Panc1 (cell line): Measurements from ENCODE around the gene MYL10. TPM values are rescaled to one million over a fixed set of nuclear protein-coding genes. Genes with fewer than 3 reads are reported as not detected.

ENCODE experiments used
- ATAC-seq: fragments of 200-7000 bp; cut with Tn5 transposase; 2 replicates; pipeline ENCODE4 v1.9.1; 2020; ENCODE audit warnings: mild to moderate bottlenecking, moderate library complexity
- BruUV-seq: library from RNA; stranded (reverse); fragments of 400-500 nt; replicated peaks from 2 replicates; lab custom pipeline; 2021; lab: Mats Ljungman, UMichigan
- CTCF ChIA-PET: fragments of 300-600 bp; sonication (Branson Sonifier 250); formaldehyde crosslinking; loops from one replicate; lab custom pipeline; 2022; ENCODE audit warnings: antibody characterized with exemption; lab: Charles Lee
- POLR2A ChIA-PET: fragments of 300-600 bp; sonication (Branson Sonifier 250); formaldehyde crosslinking; loops from one replicate; lab custom pipeline; 2022; ENCODE audit warnings: antibody characterized with exemption; lab: Charles Lee
- DNase-seq: peaks from one replicate; pipeline ENCODE4 v3.0.0-alpha.2; 2010; ENCODE audit warnings: low read depth, low spot score
- H3K27ac ChIP-seq: 2 replicates; pipeline ENCODE4 v1.5.1; 2011; ENCODE audit warnings: mild to moderate bottlenecking, low read length, inconsistent platforms
- H3K27me3 ChIP-seq: fragments of 200-500 bp; sonication (Bioruptor generic); 2 replicates; pipeline ENCODE4 v1.6.0; 2014; ENCODE audit warnings: low read length, inconsistent platforms; ENCODE audit not compliant: control insufficient read depth, insufficient read depth
- H3K36me3 ChIP-seq: fragments of 200-500 bp; sonication (Bioruptor generic); 2 replicates; pipeline ENCODE4 v1.5.1; 2014; ENCODE audit warnings: inconsistent platforms, mild to moderate bottlenecking, low read length, moderate library complexity; ENCODE audit not compliant: control insufficient read depth, insufficient read depth
- H3K4me1 ChIP-seq: 2 replicates; pipeline ENCODE4 v1.5.1; 2011; ENCODE audit warnings: inconsistent platforms, mild to moderate bottlenecking, low read length, moderate library complexity; ENCODE audit not compliant: control insufficient read depth, insufficient read depth
- H3K4me3 ChIP-seq, 2 experiments: 2 replicates each; pipeline ENCODE4 v1.5.1; 2011 to 2012; ENCODE audit warnings: low read depth in 2 of 2, low read length in 2 of 2, mild to moderate bottlenecking in 2 of 2, inconsistent platforms in 1 of 2, moderate library complexity in 1 of 2
- H3K9me3 ChIP-seq: fragments of 200-500 bp; sonication (Bioruptor generic); 2 replicates; pipeline ENCODE4 v1.5.1; 2014; ENCODE audit warnings: low read depth, mild to moderate bottlenecking, inconsistent platforms, low read length, moderate library complexity; ENCODE audit not compliant: control insufficient read depth, insufficient read depth
- POLR2AphosphoS5 ChIP-seq: IDR thresholded peaks from 2 replicates; pipeline ENCODE4 v1.6.1; 2012; ENCODE audit warnings: mild to moderate bottlenecking, low read depth, low read length, moderate library complexity
- REST ChIP-seq, 2 experiments: IDR thresholded peaks; 2 replicates each; pipeline ENCODE4 v1.6.1; 2011 to 2012; ENCODE audit warnings: low read depth in 2 of 2, control low read depth in 1 of 2, low read length in 1 of 2, mild to moderate bottlenecking in 1 of 2, moderate library complexity in 1 of 2; ENCODE audit not compliant: insufficient read depth in 1 of 2
- SIN3A ChIP-seq: IDR thresholded peaks from 2 replicates; pipeline ENCODE4 v1.6.1; 2012; ENCODE audit warnings: low read depth, mild to moderate bottlenecking, low read length, moderate library complexity, borderline replicate concordance; ENCODE audit not compliant: insufficient read depth
- TCF7L2 ChIP-seq: IDR thresholded peaks from 2 replicates; pipeline ENCODE4 v1.6.1; 2011; ENCODE audit warnings: mild to moderate bottlenecking, low read depth, low read length, inconsistent platforms
- in situ Hi-C: cut with HindIII; loops from 2 replicates; pipeline ENCODE4 v1.10.0; 2016; ENCODE audit warnings: low sequenced_read_pairs, low pct_unique_long_range_greater_than_20kb
- intact Hi-C: fragments of 100-400 bp; cut with micrococcal nuclease; formaldehyde crosslinking; loops from one replicate; pipeline ENCODE4 v1.10.0; 2022; ENCODE audit not compliant: unreplicated experiment
- total RNA-seq: library from RNA; stranded (reverse); gene quantifications from one replicate; pipeline ENCODE4 v1.2.1, GENCODE V29; 2021; ENCODE audit not compliant: unreplicated experiment
- TF ChIP-seq, protein P1 (sequence below): fragments of 450-650 bp; IDR thresholded peaks from 2 replicates; pipeline ENCODE4 v1.5.1; 2017; ENCODE audit warnings: mild to moderate bottlenecking

MYL10 gene
- total RNA-seq, 1 experiment from 2014 or later: not detected

GRCh38 chr7:101677797-101678479 lies 48.8 kb upstream of the MYL10 start:
- DNase-seq (no peak), ATAC-seq (no peak)
- TF ChIP-seq SIN3A: no peak
- no peak for TF ChIP-seq TCF7L2
- TF ChIP-seq POLR2AphosphoS5: no peak
- TF ChIP-seq REST (IDR thresholded peaks at IDR 0.05; ENCODE audit: insufficient read depth in 1 of 2, low read depth in 2 of 2, low read length in 1 of 2): no peak
- TF ChIP-seq, protein P1, sequence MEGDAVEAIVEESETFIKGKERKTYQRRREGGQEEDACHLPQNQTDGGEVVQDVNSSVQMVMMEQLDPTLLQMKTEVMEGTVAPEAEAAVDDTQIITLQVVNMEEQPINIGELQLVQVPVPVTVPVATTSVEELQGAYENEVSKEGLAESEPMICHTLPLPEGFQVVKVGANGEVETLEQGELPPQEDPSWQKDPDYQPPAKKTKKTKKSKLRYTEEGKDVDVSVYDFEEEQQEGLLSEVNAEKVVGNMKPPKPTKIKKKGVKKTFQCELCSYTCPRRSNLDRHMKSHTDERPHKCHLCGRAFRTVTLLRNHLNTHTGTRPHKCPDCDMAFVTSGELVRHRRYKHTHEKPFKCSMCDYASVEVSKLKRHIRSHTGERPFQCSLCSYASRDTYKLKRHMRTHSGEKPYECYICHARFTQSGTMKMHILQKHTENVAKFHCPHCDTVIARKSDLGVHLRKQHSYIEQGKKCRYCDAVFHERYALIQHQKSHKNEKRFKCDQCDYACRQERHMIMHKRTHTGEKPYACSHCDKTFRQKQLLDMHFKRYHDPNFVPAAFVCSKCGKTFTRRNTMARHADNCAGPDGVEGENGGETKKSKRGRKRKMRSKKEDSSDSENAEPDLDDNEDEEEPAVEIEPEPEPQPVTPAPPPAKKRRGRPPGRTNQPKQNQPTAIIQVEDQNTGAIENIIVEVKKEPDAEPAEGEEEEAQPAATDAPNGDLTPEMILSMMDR: no peak
- Histone ChIP-seq H3K4me3 (no peak overlapping the region), H3K27me3 (no peaks in the 10 kb centered on the region), H3K4me1 (peaks cover 17% of the 10 kb centered on the region), H3K9me3 (no peaks in the 10 kb centered on the region), H3K36me3 (no peaks in the 10 kb centered on the region), H3K27ac (no peak overlapping the region)
- POLR2A ChIA-PET: no interaction called here
- CTCF ChIA-PET: no interaction called here
- in situ Hi-C loops: no loop called here
- no TSS peak for BruUV-seq
- intact Hi-C loops: no loop called here

DNA sequence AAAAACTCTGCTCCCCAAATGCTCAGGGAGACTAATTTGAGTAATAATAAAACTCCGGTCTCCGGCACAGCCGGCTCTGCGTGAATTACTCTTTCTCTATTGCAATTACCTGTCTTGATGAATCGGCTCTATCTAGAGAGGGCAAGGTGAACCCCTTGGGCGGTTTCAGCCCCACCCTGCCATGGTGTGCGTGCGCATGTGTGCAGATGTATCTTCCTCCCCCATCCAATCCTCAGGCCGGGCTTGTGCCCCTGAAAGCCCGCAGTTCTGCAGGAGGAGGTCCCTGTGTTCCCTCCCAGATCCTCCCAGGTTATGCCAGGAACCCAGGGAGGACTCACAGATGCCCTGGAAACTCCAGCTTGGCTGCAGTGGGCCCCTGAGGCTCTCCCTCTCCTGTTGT lies 48.3 kb upstream of the MYL10 start:
- Histone ChIP-seq H3K4me3 (no peak overlapping the region), H3K36me3 (no peaks in the 10 kb centered on the region), H3K27me3 (no peaks in the 10 kb centered on the region), H3K27ac (no peak overlapping the region), H3K4me1 (peaks cover 17% of the 10 kb centered on the region), H3K9me3 (no peaks in the 10 kb centered on the region)
- in situ Hi-C loops (no loop called here), intact Hi-C loops (no loop called here)
- no peak for DNase-seq
- ChIA-PET CTCF (no interaction called here), POLR2A (no interaction called here)
- no peak for TF ChIP-seq TCF7L2
- no peak for TF ChIP-seq POLR2AphosphoS5
- TF ChIP-seq REST (IDR thresholded peaks at IDR 0.05; ENCODE audit: insufficient read depth in 1 of 2, low read depth in 2 of 2, low read length in 1 of 2): no peak
- TF ChIP-seq, protein P1: no peak
- TF ChIP-seq SIN3A: no peak
- ATAC-seq: no peak
- BruUV-seq: no TSS peak
